CD4-positive, alpha-beta memory T cell (primary cell): ENCODE data around the gene PCDHAC2. TPM values are rescaled to one million over a fixed set of nuclear protein-coding genes. Genes with fewer than 3 reads are reported as not detected.

Experiments used
- polyA plus RNA-seq, 2 donors: library from polyadenylated mRNA; unstranded; fragments of 300-500 nt; fragmentation: Illumina TruSeq; gene quantifications; one replicate each; pipeline ENCODE4 v1.2.3, GENCODE V29; 2021
- total RNA-seq, 2 experiments: library from RNA; stranded (reverse); gene quantifications; one replicate each; pipeline ENCODE4 v1.2.3, GENCODE V29; 2021

PCDHAC2 gene
- total and polyA plus RNA-seq, 4 experiments from 2014 or later = not detected

Other genes starting within 250 kb of the PCDHAC2 start
- not detected for gene PCDHA1, start 180.3 kb upstream of the PCDHAC2 start, total RNA-seq
- not detected for gene PCDHA1, start 180.3 kb upstream of the PCDHAC2 start, polyA plus RNA-seq
- not detected for gene PCDHA2, start 171.6 kb upstream of the PCDHAC2 start, total RNA-seq
- gene PCDHA2, start 171.6 kb upstream of the PCDHAC2 start, polyA plus RNA-seq = not detected
- gene PCDHA3, start 165.4 kb upstream of the PCDHAC2 start, total RNA-seq = not detected
- gene PCDHA3, start 165.4 kb upstream of the PCDHAC2 start, polyA plus RNA-seq = not detected
- gene PCDHA4, start 159.4 kb upstream of the PCDHAC2 start, total RNA-seq = not detected
- gene PCDHA4, start 159.4 kb upstream of the PCDHAC2 start, polyA plus RNA-seq = not detected
- gene PCDHA5, start 144.9 kb upstream of the PCDHAC2 start, total RNA-seq = not detected
- gene PCDHA5, start 144.9 kb upstream of the PCDHAC2 start, polyA plus RNA-seq = not detected
- not detected for gene PCDHA6, start 138.5 kb upstream of the PCDHAC2 start, total RNA-seq
- not detected for gene PCDHA6, start 138.5 kb upstream of the PCDHAC2 start, polyA plus RNA-seq
- gene PCDHA7, start 132.2 kb upstream of the PCDHAC2 start, total RNA-seq = not detected
- gene PCDHA7, start 132.2 kb upstream of the PCDHAC2 start, polyA plus RNA-seq = not detected
- gene PCDHA8, start 125.3 kb upstream of the PCDHAC2 start, total RNA-seq = not detected
- gene PCDHA8, start 125.3 kb upstream of the PCDHAC2 start, polyA plus RNA-seq = not detected
- not detected for gene PCDHA9, start 118.1 kb upstream of the PCDHAC2 start, total RNA-seq
- not detected for gene PCDHA9, start 118.1 kb upstream of the PCDHAC2 start, polyA plus RNA-seq
- not detected for gene PCDHA10, start 110.6 kb upstream of the PCDHAC2 start, total RNA-seq
- not detected for gene PCDHA10, start 110.6 kb upstream of the PCDHAC2 start, polyA plus RNA-seq
- gene PCDHA11, start 97.5 kb upstream of the PCDHAC2 start, total RNA-seq = not detected
- gene PCDHA11, start 97.5 kb upstream of the PCDHAC2 start, polyA plus RNA-seq = not detected
- gene PCDHA12, start 91.2 kb upstream of the PCDHAC2 start, total RNA-seq = not detected
- not detected for gene PCDHA12, start 91.2 kb upstream of the PCDHAC2 start, polyA plus RNA-seq
- gene PCDHA13, start 84.4 kb upstream of the PCDHAC2 start, total RNA-seq = not detected
- gene PCDHA13, start 84.4 kb upstream of the PCDHAC2 start, polyA plus RNA-seq = not detected
- not detected for gene PCDHAC1, start 40.2 kb upstream of the PCDHAC2 start, total RNA-seq
- not detected for gene PCDHAC1, start 40.2 kb upstream of the PCDHAC2 start, polyA plus RNA-seq
- gene PCDHB1, start 84.9 kb downstream of the PCDHAC2 start, total RNA-seq = not detected
- not detected for gene PCDHB1, start 84.9 kb downstream of the PCDHAC2 start, polyA plus RNA-seq
- gene PCDHB2, start 128.1 kb downstream of the PCDHAC2 start, total RNA-seq = 1 to 10 TPM in 1 of 2 experiments, under 1 TPM in 1; 0.28 to 1.3 TPM
- under 1 TPM in 1 of 2 donors, not detected in 1; 0.08 TPM for gene PCDHB2, start 128.1 kb downstream of the PCDHAC2 start, polyA plus RNA-seq
- not detected for gene PCDHB3, start 134.0 kb downstream of the PCDHAC2 start, total RNA-seq
- not detected for gene PCDHB3, start 134.0 kb downstream of the PCDHAC2 start, polyA plus RNA-seq
- gene PCDHB4, start 155.3 kb downstream of the PCDHAC2 start, total RNA-seq = not detected
- gene PCDHB4, start 155.3 kb downstream of the PCDHAC2 start, polyA plus RNA-seq = not detected
- under 1 TPM in 1 of 2 experiments, not detected in 1; 0.17 TPM for gene PCDHB5, start 168.7 kb downstream of the PCDHAC2 start, total RNA-seq
- gene PCDHB5, start 168.7 kb downstream of the PCDHAC2 start, polyA plus RNA-seq = not detected
- gene PCDHB6, start 183.6 kb downstream of the PCDHAC2 start, total RNA-seq = not detected
- gene PCDHB6, start 183.6 kb downstream of the PCDHAC2 start, polyA plus RNA-seq = not detected
- gene PCDHB7, start 206.2 kb downstream of the PCDHAC2 start, total RNA-seq = not detected
- gene PCDHB7, start 206.2 kb downstream of the PCDHAC2 start, polyA plus RNA-seq = not detected
- gene PCDHB8, start 211.3 kb downstream of the PCDHAC2 start, total RNA-seq = not detected
- gene PCDHB8, start 211.3 kb downstream of the PCDHAC2 start, polyA plus RNA-seq = not detected
- gene PCDHB16, start 215.9 kb downstream of the PCDHAC2 start, total RNA-seq = not detected
- not detected for gene PCDHB16, start 215.9 kb downstream of the PCDHAC2 start, polyA plus RNA-seq
- gene PCDHB9, start 220.7 kb downstream of the PCDHAC2 start, total RNA-seq = under 1 TPM; 0.44 TPM
- under 1 TPM in 1 of 2 donors, not detected in 1; 0.62 TPM for gene PCDHB9, start 220.7 kb downstream of the PCDHAC2 start, polyA plus RNA-seq
- under 1 TPM in 1 of 2 experiments, not detected in 1; 0.15 TPM for gene PCDHB10, start 225.9 kb downstream of the PCDHAC2 start, total RNA-seq
- not detected for gene PCDHB10, start 225.9 kb downstream of the PCDHAC2 start, polyA plus RNA-seq
- not detected for gene PCDHB11, start 233.2 kb downstream of the PCDHAC2 start, total RNA-seq
- gene PCDHB11, start 233.2 kb downstream of the PCDHAC2 start, polyA plus RNA-seq = not detected
- not detected for gene PCDHB12, start 242.2 kb downstream of the PCDHAC2 start, total RNA-seq
- not detected for gene PCDHB12, start 242.2 kb downstream of the PCDHAC2 start, polyA plus RNA-seq
- gene PCDHB13, start 247.4 kb downstream of the PCDHAC2 start, total RNA-seq = under 1 TPM; 0.09 to 0.11 TPM
- gene PCDHB13, start 247.4 kb downstream of the PCDHAC2 start, polyA plus RNA-seq = not detected